H1 (cell line): ENCODE measurements around the gene MIER3.

Source experiments
- EGR1 ChIP-seq: IDR thresholded peaks from 2 replicates; pipeline ENCODE4 v1.6.1; 2011; ENCODE audit warnings: low read depth, low read length, borderline replicate concordance
- POLR2A ChIP-seq, 2 experiments: IDR thresholded peaks; 1 replicate in 1 of 2; 2 replicates in 1 of 2; pipeline ENCODE4 v1.6.1; 2011; ENCODE audit warnings: low read depth in 2 of 2, low read length in 2 of 2, mild to moderate bottlenecking in 2 of 2; ENCODE audit errors: control extremely low read depth in 1 of 2
- POLR2AphosphoS5 ChIP-seq: IDR thresholded peaks from 2 replicates; pipeline ENCODE4 v1.6.1; 2011; ENCODE audit warnings: low read depth, low read length
- RAD21 ChIP-seq, 2 experiments: IDR thresholded peaks in 1 of 2; conservative IDR thresholded peaks in 1 of 2; 2 replicates each; pipeline ENCODE4 v1.6.1; 2011; ENCODE audit warnings: low read depth in 2 of 2, low read length in 2 of 2, improper control_type of control experiment in 1 of 2, inconsistent platforms in 1 of 2, mild to moderate bottlenecking in 1 of 2, moderate library complexity in 1 of 2
- RNF2 ChIP-seq: fragments of 200-900, 300-1000 bp; sonication (generic); IDR thresholded peaks from 2 replicates; pipeline ENCODE4 v1.7.1; 2016; ENCODE audit warnings: borderline replicate concordance, low read depth, mild to moderate bottlenecking, antibody characterized with exemption, low read length; ENCODE audit not compliant: poor library complexity, severe bottlenecking; ENCODE audit errors: missing control alignments
- SIN3A ChIP-seq, 2 experiments: IDR thresholded peaks in 1 of 2; conservative IDR thresholded peaks in 1 of 2; 2 replicates each; pipeline ENCODE4 v1.6.1; 2011 to 2012; ENCODE audit warnings: low read length in 2 of 2, improper control_type of control experiment in 1 of 2, low read depth in 1 of 2, mild to moderate bottlenecking in 1 of 2
- SP1 ChIP-seq: IDR thresholded peaks from 2 replicates; pipeline ENCODE4 v1.6.1; 2011; ENCODE audit warnings: low read depth, low read length
- SP4 ChIP-seq: IDR thresholded peaks from 2 replicates; pipeline ENCODE4 v1.6.1; 2012; ENCODE audit warnings: low read length, inconsistent platforms
- SUZ12 ChIP-seq: fragments of 200-600 bp; sonication (generic); IDR thresholded peaks from 2 replicates; pipeline ENCODE4 v1.6.1; 2012; ENCODE audit warnings: mild to moderate bottlenecking, inconsistent platforms, low read length, moderate library complexity, mixed read lengths
- TBP ChIP-seq: IDR thresholded peaks from 2 replicates; pipeline ENCODE4 v1.6.1; 2011; ENCODE audit warnings: low read depth, low read length, improper control_type of control experiment
- YY1 ChIP-seq: IDR thresholded peaks from 2 replicates; pipeline ENCODE4 v1.6.1; 2011; ENCODE audit warnings: low read depth, mild to moderate bottlenecking, low read length
- ZNF274 ChIP-seq: IDR thresholded peaks from 2 replicates; pipeline ENCODE4 v1.7.0; 2012; ENCODE audit warnings: low read length, borderline replicate concordance; ENCODE audit errors: extremely low read depth
- TF ChIP-seq, protein P1 (sequence below), 3 experiments: IDR thresholded peaks; 1 replicate in 2 of 3; 2 replicates in 1 of 3; pipeline versions ENCODE4 v1.5.1 to v1.6.1; 2011; ENCODE audit warnings: low read length in 3 of 3, mild to moderate bottlenecking in 3 of 3, inconsistent platforms in 2 of 3, low read depth in 1 of 3, moderate library complexity in 1 of 3; ENCODE audit not compliant: insufficient read depth in 1 of 3; ENCODE audit errors: control extremely low read depth in 1 of 3
- TF ChIP-seq, protein P2 (sequence below): IDR thresholded peaks from 2 replicates; pipeline ENCODE4 v1.6.1; 2012; ENCODE audit warnings: inconsistent platforms

DNA sequence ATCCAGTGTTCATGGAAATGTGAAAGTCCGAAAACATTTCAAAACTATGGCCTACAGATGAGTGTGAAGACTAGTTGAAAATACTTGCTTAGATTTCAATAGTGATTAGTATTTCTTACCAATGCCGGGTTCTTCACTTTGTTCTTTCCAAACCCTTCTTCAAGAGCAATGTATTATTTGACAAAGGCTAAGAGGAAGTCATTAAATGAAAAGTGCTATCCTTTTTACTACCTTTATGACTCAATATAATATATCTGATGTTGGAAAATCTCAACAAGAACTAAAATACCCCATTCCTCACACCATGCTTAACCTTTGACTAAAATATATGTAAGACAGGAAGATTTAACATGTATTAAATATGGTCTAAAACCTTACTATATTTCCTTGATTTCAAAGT, 6.7 kb upstream of the MIER3 start:
- TF ChIP-seq, protein P1, sequence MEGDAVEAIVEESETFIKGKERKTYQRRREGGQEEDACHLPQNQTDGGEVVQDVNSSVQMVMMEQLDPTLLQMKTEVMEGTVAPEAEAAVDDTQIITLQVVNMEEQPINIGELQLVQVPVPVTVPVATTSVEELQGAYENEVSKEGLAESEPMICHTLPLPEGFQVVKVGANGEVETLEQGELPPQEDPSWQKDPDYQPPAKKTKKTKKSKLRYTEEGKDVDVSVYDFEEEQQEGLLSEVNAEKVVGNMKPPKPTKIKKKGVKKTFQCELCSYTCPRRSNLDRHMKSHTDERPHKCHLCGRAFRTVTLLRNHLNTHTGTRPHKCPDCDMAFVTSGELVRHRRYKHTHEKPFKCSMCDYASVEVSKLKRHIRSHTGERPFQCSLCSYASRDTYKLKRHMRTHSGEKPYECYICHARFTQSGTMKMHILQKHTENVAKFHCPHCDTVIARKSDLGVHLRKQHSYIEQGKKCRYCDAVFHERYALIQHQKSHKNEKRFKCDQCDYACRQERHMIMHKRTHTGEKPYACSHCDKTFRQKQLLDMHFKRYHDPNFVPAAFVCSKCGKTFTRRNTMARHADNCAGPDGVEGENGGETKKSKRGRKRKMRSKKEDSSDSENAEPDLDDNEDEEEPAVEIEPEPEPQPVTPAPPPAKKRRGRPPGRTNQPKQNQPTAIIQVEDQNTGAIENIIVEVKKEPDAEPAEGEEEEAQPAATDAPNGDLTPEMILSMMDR (IDR thresholded peaks at IDR 0.05; ENCODE audit: control extremely low read depth in 1 of 3, insufficient read depth in 1 of 3, low read depth in 1 of 3, low read length in 3 of 3): no peak
- TF ChIP-seq POLR2A (IDR thresholded peaks at IDR 0.05; ENCODE audit: control extremely low read depth in 1 of 2, low read depth in 2 of 2, low read length in 2 of 2) (no peak), POLR2AphosphoS5 (no peak), RAD21 (IDR thresholded peaks at IDR 0.05 in 1 of 2, conservative IDR thresholded peaks at IDR 0.05 in 1 of 2; ENCODE audit: low read depth in 2 of 2, low read length in 2 of 2) (no peak), YY1 (no peak), ZNF274 (no peak), SIN3A (conservative IDR thresholded peaks at IDR 0.05 in 1 of 2, IDR thresholded peaks at IDR 0.05 in 1 of 2; ENCODE audit: low read depth in 1 of 2, low read length in 2 of 2) (no peak), SP4 (no peak), SP1 (no peak), EGR1 (no peak), TBP (no peak), RNF2 (no peak), SUZ12 (no peak)
- TF ChIP-seq, protein P2, sequence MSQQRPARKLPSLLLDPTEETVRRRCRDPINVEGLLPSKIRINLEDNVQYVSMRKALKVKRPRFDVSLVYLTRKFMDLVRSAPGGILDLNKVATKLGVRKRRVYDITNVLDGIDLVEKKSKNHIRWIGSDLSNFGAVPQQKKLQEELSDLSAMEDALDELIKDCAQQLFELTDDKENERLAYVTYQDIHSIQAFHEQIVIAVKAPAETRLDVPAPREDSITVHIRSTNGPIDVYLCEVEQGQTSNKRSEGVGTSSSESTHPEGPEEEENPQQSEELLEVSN: no peak
